ENCODE results near the gene TPM4. TPM values are rescaled to one million over a fixed set of nuclear protein-coding genes. Genes with fewer than 3 reads are reported as not detected.

The TPM4 gene
- total RNA-seq, 6 experiments from 2014 or later: 973 to 1,332 (median 1,247) TPM

GRCh38 chr19:16135430-16136127 lies 59.3 kb downstream of the TPM4 start:
- H3K27ac Mint-ChIP-seq: no peak overlapping the region
- peaks cover 46% of the 10 kb centered on the region for H3K36me3 Mint-ChIP-seq (ENCODE audit: low read depth)
- DNase-seq: no peak
- TF ChIP-seq, protein P1, sequence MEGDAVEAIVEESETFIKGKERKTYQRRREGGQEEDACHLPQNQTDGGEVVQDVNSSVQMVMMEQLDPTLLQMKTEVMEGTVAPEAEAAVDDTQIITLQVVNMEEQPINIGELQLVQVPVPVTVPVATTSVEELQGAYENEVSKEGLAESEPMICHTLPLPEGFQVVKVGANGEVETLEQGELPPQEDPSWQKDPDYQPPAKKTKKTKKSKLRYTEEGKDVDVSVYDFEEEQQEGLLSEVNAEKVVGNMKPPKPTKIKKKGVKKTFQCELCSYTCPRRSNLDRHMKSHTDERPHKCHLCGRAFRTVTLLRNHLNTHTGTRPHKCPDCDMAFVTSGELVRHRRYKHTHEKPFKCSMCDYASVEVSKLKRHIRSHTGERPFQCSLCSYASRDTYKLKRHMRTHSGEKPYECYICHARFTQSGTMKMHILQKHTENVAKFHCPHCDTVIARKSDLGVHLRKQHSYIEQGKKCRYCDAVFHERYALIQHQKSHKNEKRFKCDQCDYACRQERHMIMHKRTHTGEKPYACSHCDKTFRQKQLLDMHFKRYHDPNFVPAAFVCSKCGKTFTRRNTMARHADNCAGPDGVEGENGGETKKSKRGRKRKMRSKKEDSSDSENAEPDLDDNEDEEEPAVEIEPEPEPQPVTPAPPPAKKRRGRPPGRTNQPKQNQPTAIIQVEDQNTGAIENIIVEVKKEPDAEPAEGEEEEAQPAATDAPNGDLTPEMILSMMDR (IDR thresholded peaks at IDR 0.05): no peak
- H3K27me3 Mint-ChIP-seq (ENCODE audit: insufficient read depth): no peaks in the 10 kb centered on the region; the same call in 1 of the 2 replicates
- no peaks in the 10 kb centered on the region for H3K9me3 Mint-ChIP-seq
- no peak overlapping the region for H3K4me3 Mint-ChIP-seq
- no peaks in the 10 kb centered on the region for H3K4me1 Mint-ChIP-seq (ENCODE audit: low read depth)

GRCh38 chr19:16136185-16136999 lies 60.1 kb downstream of the TPM4 start:
- H3K27me3 Mint-ChIP-seq (ENCODE audit: insufficient read depth): no peaks in the 10 kb centered on the region; the same call in 1 of the 2 replicates
- peaks cover 38% of the 10 kb centered on the region for H3K36me3 Mint-ChIP-seq (ENCODE audit: low read depth)
- H3K27ac Mint-ChIP-seq: no peak overlapping the region
- no peak overlapping the region for H3K4me3 Mint-ChIP-seq
- H3K9me3 Mint-ChIP-seq: no peaks in the 10 kb centered on the region
- TF ChIP-seq, protein P1 (IDR thresholded peaks at IDR 0.05): no peak
- no peak for DNase-seq
- H3K4me1 Mint-ChIP-seq (ENCODE audit: low read depth): no peaks in the 10 kb centered on the region

DNA sequence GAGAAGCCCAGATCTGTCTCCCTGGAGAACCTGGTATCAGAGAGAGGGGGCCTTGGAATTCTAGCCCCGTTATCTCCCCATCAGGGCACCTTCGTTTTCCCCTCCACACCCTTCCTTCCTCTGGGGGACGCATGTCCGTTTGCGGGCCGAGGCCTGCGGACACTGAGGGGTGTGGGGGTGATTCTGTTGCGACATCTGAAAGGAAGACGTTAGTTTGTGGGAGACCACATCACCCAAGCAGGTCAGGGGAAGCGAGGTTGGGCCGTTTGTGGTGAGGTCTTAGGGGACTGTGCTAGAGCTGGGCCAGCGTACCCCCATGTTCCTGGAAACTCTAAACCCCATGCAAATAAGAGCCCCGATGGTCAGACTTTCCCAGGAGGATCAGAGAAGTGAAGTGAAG lies 63.5 kb downstream of the TPM4 start:
- Mint-ChIP-seq H3K36me3 (ENCODE audit: low read depth) (peaks cover 5% of the 10 kb centered on the region; the same call in 1 of the 2 replicates), H3K27ac (no peak overlapping the region), H3K4me1 (ENCODE audit: low read depth) (no peaks in the 10 kb centered on the region), H3K4me3 (no peak overlapping the region), H3K27me3 (ENCODE audit: insufficient read depth) (peaks cover 6% of the 10 kb centered on the region), H3K9me3 (no peaks in the 10 kb centered on the region)
- TF ChIP-seq, protein P1 (IDR thresholded peaks at IDR 0.05): no peak
- DNase-seq: no peak

DNA sequence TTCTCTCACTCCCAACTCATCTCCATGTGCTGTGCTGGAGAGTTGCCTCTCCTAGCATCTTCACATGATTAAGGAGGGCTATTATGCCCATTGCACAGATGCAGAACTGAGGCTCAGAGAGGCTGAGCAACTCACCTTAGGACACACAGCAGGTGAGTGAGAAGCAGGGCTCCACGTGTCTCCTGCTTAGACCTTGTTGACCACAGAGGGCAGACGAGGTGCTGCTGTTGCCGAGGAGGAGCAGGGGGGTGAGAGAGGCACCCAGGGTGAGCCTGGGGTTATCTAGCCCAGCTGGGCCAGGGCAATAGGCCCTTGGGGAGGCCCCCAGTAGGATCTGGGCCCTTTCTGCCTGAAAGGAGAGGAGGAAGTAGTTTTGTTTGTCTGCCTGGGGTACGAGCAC lies 64.7 kb downstream of the TPM4 start:
- Mint-ChIP-seq H3K27ac (no peak overlapping the region), H3K4me3 (no peak overlapping the region), H3K27me3 (ENCODE audit: insufficient read depth) (peaks cover 12% of the 10 kb centered on the region), H3K36me3 (ENCODE audit: low read depth) (no peaks in the 10 kb centered on the region), H3K9me3 (no peaks in the 10 kb centered on the region), H3K4me1 (ENCODE audit: low read depth) (no peaks in the 10 kb centered on the region)
- DNase-seq: no peak
- TF ChIP-seq, protein P1 (IDR thresholded peaks at IDR 0.05): no peak

- H3K4me3 Mint-ChIP-seq: no peak overlapping the region
- no peaks in the 10 kb centered on the region for H3K4me1 Mint-ChIP-seq (ENCODE audit: low read depth)
- no peaks in the 10 kb centered on the region for H3K9me3 Mint-ChIP-seq
- H3K27me3 Mint-ChIP-seq (ENCODE audit: insufficient read depth): peaks cover 12% of the 10 kb centered on the region
- no peak overlapping the region for H3K27ac Mint-ChIP-seq
- TF ChIP-seq, protein P1 (IDR thresholded peaks at IDR 0.05): no peak
- no peaks in the 10 kb centered on the region for H3K36me3 Mint-ChIP-seq (ENCODE audit: low read depth)
- no peak for DNase-seq
Measured at GRCh38 chr19:16142032-16142580, 65.8 kb downstream of the TPM4 start.
